Activated CD4-positive, alpha-beta memory T cell treated with anti-CD3 and anti-CD28 coated beads for 36 hours (primary cell): ENCODE measurements around the gene FYCO1. TPM values are rescaled to one million over a fixed set of nuclear protein-coding genes. Genes with fewer than 3 reads are reported as not detected.

Experiments used
- CTCF ChIA-PET: fragments of 350-600 bp; sonication (Branson Sonifier 250); formaldehyde crosslinking; loops from one replicate; lab custom pipeline; 2021; ENCODE audit warnings: antibody characterized with exemption, inconsistent platforms; lab: Charles Lee
- POLR2A ChIA-PET: fragments of 350-600 bp; sonication (Branson Sonifier 250); formaldehyde crosslinking; loops from one replicate; lab custom pipeline; 2021; ENCODE audit warnings: antibody characterized with exemption; lab: Charles Lee
- DNase-seq: peaks from one replicate; pipeline ENCODE4 v3.0.0-alpha.2; 2020
- H3K27ac Mint-ChIP-seq: one replicate; pipeline ENCODE4 v1.8.0; 2021; ENCODE audit warnings: mixed read lengths
- H3K27me3 Mint-ChIP-seq: one replicate; pipeline ENCODE4 v1.8.0; 2021; ENCODE audit warnings: mixed read lengths
- H3K36me3 Mint-ChIP-seq: one replicate; pipeline ENCODE4 v1.8.0; 2021; ENCODE audit warnings: mixed read lengths
- H3K4me1 Mint-ChIP-seq: one replicate; pipeline ENCODE4 v1.8.0; 2021; ENCODE audit warnings: low read depth, mixed read lengths
- H3K4me3 Mint-ChIP-seq: one replicate; pipeline ENCODE4 v1.8.0; 2021; ENCODE audit warnings: mild to moderate bottlenecking, mixed read lengths
- H3K9me3 Mint-ChIP-seq: one replicate; pipeline ENCODE4 v1.8.0; 2021; ENCODE audit warnings: mixed read lengths
- intact Hi-C: fragments of 100-400 bp; cut with micrococcal nuclease; formaldehyde crosslinking; loops from one replicate; pipeline ENCODE4 v1.15.1; 2023
- total RNA-seq, 2 experiments: library from RNA; stranded (reverse); gene quantifications; one replicate each; pipeline ENCODE4 v1.2.3, GENCODE V29; 2021

FYCO1 gene
- total RNA-seq, 2 experiments from 2014 or later: 13.7 to 14.0 TPM

- Mint-ChIP-seq H3K4me1 (peaks cover 65% of the 10 kb centered on the region), H3K27ac (peak overlapping the region; percentile 21), H3K36me3 (peaks cover 74% of the 10 kb centered on the region), H3K9me3 (no peaks in the 10 kb centered on the region), H3K27me3 (peaks cover 5% of the 10 kb centered on the region), H3K4me3 (no peak overlapping the region)
- no peak for DNase-seq
- intact Hi-C loops: loop anchor here (10.0 kb wide), 2 partner anchors 284 to 346 kb away; no protein-coding TSS in a partner anchor
- CTCF ChIA-PET: interaction anchor here (0.6 to 19.0 kb wide), 3 partner anchors 14 to 128 kb away, joined by 3 to 445 read pairs (median 3); no protein-coding TSS in a partner anchor
- POLR2A ChIA-PET: interaction anchor here (1.1 kb wide), 1 partner anchor 14 kb away, joined by 3 read pairs; no protein-coding TSS in a partner anchor
Observed at GRCh38 chr3:45948311-45948781, 47.3 kb downstream of the FYCO1 start.

- intact Hi-C loops: loop anchor here (10.0 kb wide), 2 partner anchors 283 to 347 kb away; no protein-coding TSS in a partner anchor
- CTCF ChIA-PET: interaction anchor here (1.6 to 19.0 kb wide), 2 partner anchors 15 to 129 kb away, joined by 4 to 445 read pairs; no protein-coding TSS in a partner anchor
- Mint-ChIP-seq H3K27me3 (peaks cover 5% of the 10 kb centered on the region), H3K4me3 (no peak overlapping the region), H3K9me3 (no peaks in the 10 kb centered on the region), H3K27ac (peak overlapping the region; percentile 42), H3K36me3 (peaks cover 65% of the 10 kb centered on the region), H3K4me1 (peaks cover 72% of the 10 kb centered on the region)
- POLR2A ChIA-PET: no interaction called here
- no peak for DNase-seq
Observed at GRCh38 chr3:45947361-45947760, 48.3 kb downstream of the FYCO1 start.

GRCh38 chr3:45946875-45947274 is 48.7 kb downstream of the FYCO1 start:
- Mint-ChIP-seq H3K4me3 (no peak overlapping the region), H3K9me3 (no peaks in the 10 kb centered on the region), H3K4me1 (peaks cover 75% of the 10 kb centered on the region), H3K27me3 (peaks cover 5% of the 10 kb centered on the region), H3K36me3 (peaks cover 62% of the 10 kb centered on the region), H3K27ac (peak overlapping the region; percentile 55)
- intact Hi-C loops: loop anchor here (10.0 kb wide), 2 partner anchors 282 to 348 kb away; no protein-coding TSS in a partner anchor
- peak; percentile 46 for DNase-seq
- CTCF ChIA-PET: interaction anchor here (1.6 to 19.0 kb wide), 2 partner anchors 15 to 130 kb away, joined by 4 to 445 read pairs; no protein-coding TSS in a partner anchor
- POLR2A ChIA-PET: no interaction called here

- CTCF ChIA-PET: interaction anchor here (1.6 to 19.0 kb wide), 2 partner anchors 16 to 130 kb away, joined by 4 to 445 read pairs; no protein-coding TSS in a partner anchor
- Mint-ChIP-seq H3K36me3 (peaks cover 57% of the 10 kb centered on the region), H3K27me3 (peaks cover 5% of the 10 kb centered on the region), H3K9me3 (no peaks in the 10 kb centered on the region), H3K4me3 (no peak overlapping the region), H3K4me1 (peaks cover 71% of the 10 kb centered on the region), H3K27ac (peak overlapping the region; percentile 55)
- POLR2A ChIA-PET: no interaction called here
- no peak for DNase-seq
- intact Hi-C loops: loop anchor here (10.0 kb wide), 2 partner anchors 282 to 348 kb away; no protein-coding TSS in a partner anchor
Observed at GRCh38 chr3:45946307-45946706, 49.3 kb downstream of the FYCO1 start.

- H3K4me3 Mint-ChIP-seq: peak overlapping the region; percentile 21
Observed at GRCh38 chr3:45944830-45945620, 50.6 kb downstream of the FYCO1 start.

GRCh38 chr3:45943207-45943846 is 52.3 kb downstream of the FYCO1 start, which contains the start of gene CXCR6:
Gene CXCR6, plus strand, starts transcription at chr3:45943464. Its CDS starts 3,018 bp downstream, at chr3:45946482.
- DNase-seq: peak; percentile 72
- Mint-ChIP-seq H3K4me1 (peaks cover 61% of the 10 kb centered on the region), H3K36me3 (peaks cover 49% of the 10 kb centered on the region), H3K4me3 (no peak within 1 kb of the TSS), H3K9me3 (no peaks in the 10 kb centered on the region), H3K27me3 (peaks cover 6% of the 10 kb centered on the region), H3K27ac (peak within 1 kb of the TSS; percentile 66)
- ChIA-PET POLR2A (interaction anchor here (0.7 to 2.6 kb wide), 9 partner anchors 19 to 426 kb away, joined by 3 to 13 read pairs (median 5); partner anchors contain the start of genes CCR1, CCR5 and FYCO1), CTCF (interaction anchor here (0.7 to 19.0 kb wide), 17 partner anchors 9 to 435 kb away, joined by 3 to 445 read pairs (median 5); partner anchors contain the start of gene CCR5)
- intact Hi-C loops: loop anchor here (1.0 to 10.0 kb wide), 6 partner anchors 21 to 351 kb away; no protein-coding TSS in a partner anchor

More at GRCh38 chr3:45944830-45945620, 50.6 kb downstream of the FYCO1 start:
- Mint-ChIP-seq H3K4me1 (peaks cover 60% of the 10 kb centered on the region), H3K36me3 (peaks cover 64% of the 10 kb centered on the region), H3K9me3 (no peaks in the 10 kb centered on the region), H3K27ac (peak overlapping the region; percentile 14), H3K27me3 (peaks cover 6% of the 10 kb centered on the region)
- ChIA-PET CTCF (interaction anchor here (0.7 to 19.0 kb wide), 5 partner anchors 19 to 433 kb away, joined by 3 to 445 read pairs (median 8); no protein-coding TSS in a partner anchor), POLR2A (interaction anchor here (0.5 to 2.6 kb wide), 3 partner anchors 19 to 124 kb away, joined by 3 to 13 read pairs (median 10); partner anchors contain the start of gene FYCO1)
- intact Hi-C loops: loop anchor here (10.0 kb wide), 2 partner anchors 280 to 350 kb away; no protein-coding TSS in a partner anchor
- DNase-seq: no peak

GRCh38 chr3:45942051-45942825 is 53.4 kb downstream of the FYCO1 start:
- Mint-ChIP-seq H3K4me3 (no peak overlapping the region), H3K4me1 (peaks cover 61% of the 10 kb centered on the region), H3K27me3 (peaks cover 6% of the 10 kb centered on the region), H3K9me3 (no peaks in the 10 kb centered on the region), H3K27ac (peak overlapping the region; percentile 39), H3K36me3 (peaks cover 46% of the 10 kb centered on the region)
- CTCF ChIA-PET: interaction anchor here (1.0 to 19.0 kb wide), 11 partner anchors 11 to 426 kb away, joined by 3 to 445 read pairs (median 5); no protein-coding TSS in a partner anchor
- POLR2A ChIA-PET: interaction anchor here (1.0 to 2.6 kb wide), 5 partner anchors 33 to 427 kb away, joined by 3 to 13 read pairs (median 5); partner anchors contain the start of genes CCR5 and FYCO1
- intact Hi-C loops: loop anchor here (2.0 to 10.0 kb wide), 3 partner anchors 39 to 353 kb away; no protein-coding TSS in a partner anchor
- DNase-seq: no peak

- DNase-seq: no peak
- Mint-ChIP-seq H3K27me3 (peaks cover 5% of the 10 kb centered on the region), H3K27ac (no peak overlapping the region), H3K4me3 (no peak overlapping the region), H3K36me3 (peaks cover 41% of the 10 kb centered on the region), H3K9me3 (no peaks in the 10 kb centered on the region), H3K4me1 (peaks cover 49% of the 10 kb centered on the region)
- POLR2A ChIA-PET: interaction anchor here (0.6 to 1.3 kb wide), 2 partner anchors 34 to 919 kb away, joined by 3 read pairs; no protein-coding TSS in a partner anchor
- CTCF ChIA-PET: interaction anchor here (1.3 to 19.0 kb wide), 7 partner anchors 11 to 437 kb away, joined by 3 to 445 read pairs (median 21); partner anchors contain the start of gene CCR5
- intact Hi-C loops: loop anchor here (10.0 kb wide), 2 partner anchors 276 to 354 kb away; no protein-coding TSS in a partner anchor
Observed at GRCh38 chr3:45940781-45941365, 54.8 kb downstream of the FYCO1 start.

- CTCF ChIA-PET: interaction anchor here (1.1 to 19.0 kb wide), 17 partner anchors 11 to 437 kb away, joined by 3 to 445 read pairs (median 11); partner anchors contain the start of gene CCR5
- H3K4me3 Mint-ChIP-seq: no peak overlapping the region
- DNase-seq: no peak
- intact Hi-C loops: loop anchor here (10.0 kb wide), 2 partner anchors 275 to 355 kb away; no protein-coding TSS in a partner anchor
- POLR2A ChIA-PET: no interaction called here
- peaks cover 40% of the 10 kb centered on the region for H3K36me3 Mint-ChIP-seq
- no peaks in the 10 kb centered on the region for H3K9me3 Mint-ChIP-seq
- peaks cover 43% of the 10 kb centered on the region for H3K4me1 Mint-ChIP-seq
- H3K27ac Mint-ChIP-seq: no peak overlapping the region
- H3K27me3 Mint-ChIP-seq: peaks cover 3% of the 10 kb centered on the region
Observed at GRCh38 chr3:45940004-45940780, 55.4 kb downstream of the FYCO1 start.
